ENCODE data around the gene CSNK1E.
A peak's percentile ranks its signal among the peaks of the same experiment; 100 is the strongest.

CSNK1E gene

DNA sequence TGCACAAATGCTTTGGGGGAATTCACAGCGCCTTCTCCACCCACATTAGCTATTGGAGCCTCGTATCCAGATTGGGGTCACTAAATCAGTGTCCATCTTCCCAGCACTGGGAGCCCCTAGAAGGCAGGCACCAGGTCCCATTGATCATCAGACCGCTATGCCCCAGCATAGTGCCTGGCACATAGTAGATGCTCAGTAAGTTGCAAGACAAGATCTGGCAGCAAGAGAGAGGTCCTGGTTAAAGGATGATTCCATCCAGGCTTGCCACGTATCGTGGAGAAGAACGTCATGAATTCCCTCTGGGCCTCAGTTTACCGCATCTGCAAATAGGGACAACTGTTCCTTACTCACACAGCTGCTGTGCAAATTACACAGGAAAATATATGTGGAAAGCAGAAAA, 46.1 kb downstream of the CSNK1E start:
- TF ChIP-seq, protein P1, sequence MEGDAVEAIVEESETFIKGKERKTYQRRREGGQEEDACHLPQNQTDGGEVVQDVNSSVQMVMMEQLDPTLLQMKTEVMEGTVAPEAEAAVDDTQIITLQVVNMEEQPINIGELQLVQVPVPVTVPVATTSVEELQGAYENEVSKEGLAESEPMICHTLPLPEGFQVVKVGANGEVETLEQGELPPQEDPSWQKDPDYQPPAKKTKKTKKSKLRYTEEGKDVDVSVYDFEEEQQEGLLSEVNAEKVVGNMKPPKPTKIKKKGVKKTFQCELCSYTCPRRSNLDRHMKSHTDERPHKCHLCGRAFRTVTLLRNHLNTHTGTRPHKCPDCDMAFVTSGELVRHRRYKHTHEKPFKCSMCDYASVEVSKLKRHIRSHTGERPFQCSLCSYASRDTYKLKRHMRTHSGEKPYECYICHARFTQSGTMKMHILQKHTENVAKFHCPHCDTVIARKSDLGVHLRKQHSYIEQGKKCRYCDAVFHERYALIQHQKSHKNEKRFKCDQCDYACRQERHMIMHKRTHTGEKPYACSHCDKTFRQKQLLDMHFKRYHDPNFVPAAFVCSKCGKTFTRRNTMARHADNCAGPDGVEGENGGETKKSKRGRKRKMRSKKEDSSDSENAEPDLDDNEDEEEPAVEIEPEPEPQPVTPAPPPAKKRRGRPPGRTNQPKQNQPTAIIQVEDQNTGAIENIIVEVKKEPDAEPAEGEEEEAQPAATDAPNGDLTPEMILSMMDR (IDR thresholded peaks at IDR 0.05) = no peak
- Histone ChIP-seq H3K4me3 (peak overlapping the region; percentile 95), H3K27ac (peak overlapping the region; percentile 93 to 96)
- no peak for DNase-seq (ENCODE audit: low spot score)

- TF ChIP-seq, protein P1 (IDR thresholded peaks at IDR 0.05) = no peak
- peak overlapping the region; percentile 95 for H3K4me3 ChIP-seq
- peak overlapping the region; percentile 93 to 96 for H3K27ac ChIP-seq
- DNase-seq (ENCODE audit: low spot score) = no peak
These were observed 46.9 kb downstream of the CSNK1E start for GRCh38 chr22:38270091-38270992.

DNA sequence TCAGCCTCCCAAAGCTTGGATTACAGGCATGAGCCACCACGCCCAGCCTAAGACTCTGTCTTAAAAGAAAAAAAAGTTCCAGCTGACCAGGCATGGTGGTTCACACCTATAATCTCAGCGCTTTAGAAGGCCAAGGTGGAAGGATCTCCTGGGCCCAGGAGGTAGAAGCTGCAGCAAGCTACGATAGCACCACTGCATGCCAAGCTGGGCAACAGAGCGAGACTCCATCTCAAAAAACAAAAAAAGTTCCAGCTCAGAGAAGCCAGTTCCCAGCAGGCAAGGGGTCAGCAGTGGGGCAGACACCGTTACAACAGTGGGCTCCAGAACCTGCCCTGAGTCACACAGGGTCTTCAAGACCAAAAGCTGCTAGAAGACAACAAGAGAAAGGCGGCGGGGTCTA, 47.8 kb downstream of the CSNK1E start:
- no peak for DNase-seq (ENCODE audit: low spot score)
- TF ChIP-seq, protein P1 (IDR thresholded peaks at IDR 0.05) = no peak
- no peak overlapping the region for H3K4me3 ChIP-seq
- no peak overlapping the region for H3K27ac ChIP-seq

GRCh38 chr22:38267086-38267485, 50.1 kb downstream of the CSNK1E start:
- no peak overlapping the region for H3K4me3 ChIP-seq
- TF ChIP-seq, protein P1 (IDR thresholded peaks at IDR 0.05) = no peak
- DNase-seq (ENCODE audit: low spot score) = no peak
- peak overlapping the region in 1 of 2 donors; percentile 72 for H3K27ac ChIP-seq

DNA sequence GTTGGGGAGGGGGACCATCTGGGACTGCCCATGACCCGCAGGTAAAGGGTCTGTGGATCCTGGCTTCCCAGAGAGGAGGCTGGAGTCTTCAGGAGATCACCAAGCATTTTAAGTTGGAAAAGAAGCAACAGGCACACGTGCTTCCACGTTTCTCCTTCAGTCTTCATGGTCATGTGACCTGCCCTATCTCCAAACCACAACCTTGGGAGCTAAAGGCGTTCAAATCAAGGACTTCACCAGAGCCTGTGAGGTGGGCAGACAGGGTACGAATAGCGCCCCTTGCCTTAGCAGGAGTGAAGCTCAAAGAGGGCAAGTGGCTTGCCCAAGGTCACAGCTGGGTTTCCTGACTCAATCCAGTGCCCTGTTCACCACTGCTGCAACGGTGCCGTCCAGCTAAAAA, 51.1 kb downstream of the CSNK1E start:
- H3K4me3 ChIP-seq = no peak overlapping the region
- no peak for DNase-seq (ENCODE audit: low spot score)
- H3K27ac ChIP-seq = peak overlapping the region; percentile 16 to 72
- TF ChIP-seq, protein P1 (IDR thresholded peaks at IDR 0.05) = no peak

GRCh38 chr22:38264322-38264843, 52.9 kb downstream of the CSNK1E start:
- DNase-seq (ENCODE audit: low spot score) = no peak
- no peak overlapping the region for H3K4me3 ChIP-seq
- peak overlapping the region in 1 of 2 donors; percentile 72 for H3K27ac ChIP-seq
- TF ChIP-seq, protein P1 (IDR thresholded peaks at IDR 0.05) = no peak
